Left renal cortex interstitium (tissue), 4 donors: ENCODE results near the gene RYR3. TPM values are rescaled to one million over a fixed set of nuclear protein-coding genes. Genes with fewer than 3 reads are reported as not detected.

Experiments
- DNase-seq, 4 donors: peaks; one replicate each; pipeline ENCODE4 v3.0.0-alpha.2; 2013; ENCODE audit warnings: low read depth in 4 of 4, low spot score in 2 of 4, missing footprints in 1 of 4
- polyA plus RNA-seq, 4 donors: library from polyadenylated mRNA; unstranded; fragments of 120-200 nt; gene quantifications; one replicate each; pipeline ENCODE4 v1.2.1, GENCODE V29; 2013; ENCODE audit not compliant: insufficient read length in 4 of 4

RYR3 gene
- polyA plus RNA-seq, 4 donors: 2.5 to 16.7 (median 10.1) TPM

DNA sequence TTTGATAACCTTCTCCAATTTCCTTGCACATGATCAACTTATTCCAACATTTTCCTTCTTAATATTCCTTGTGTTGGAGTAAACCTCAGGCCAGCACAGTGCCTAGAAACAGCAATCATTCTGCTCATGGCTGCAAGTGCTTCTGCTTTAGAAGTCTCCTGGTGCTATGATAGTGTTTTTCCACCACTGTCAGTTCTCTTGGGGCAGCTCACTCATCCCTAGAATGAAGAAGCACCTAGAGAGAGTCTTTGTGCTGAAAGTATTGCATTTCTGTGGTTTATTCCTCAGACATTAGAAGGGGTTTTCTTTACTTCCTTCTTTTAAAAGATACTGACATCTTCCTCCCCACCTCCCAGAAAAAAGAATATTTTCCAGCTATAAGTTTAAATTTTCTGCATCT lies 183.5 kb downstream of the RYR3 start:
- no peak for DNase-seq

DNA sequence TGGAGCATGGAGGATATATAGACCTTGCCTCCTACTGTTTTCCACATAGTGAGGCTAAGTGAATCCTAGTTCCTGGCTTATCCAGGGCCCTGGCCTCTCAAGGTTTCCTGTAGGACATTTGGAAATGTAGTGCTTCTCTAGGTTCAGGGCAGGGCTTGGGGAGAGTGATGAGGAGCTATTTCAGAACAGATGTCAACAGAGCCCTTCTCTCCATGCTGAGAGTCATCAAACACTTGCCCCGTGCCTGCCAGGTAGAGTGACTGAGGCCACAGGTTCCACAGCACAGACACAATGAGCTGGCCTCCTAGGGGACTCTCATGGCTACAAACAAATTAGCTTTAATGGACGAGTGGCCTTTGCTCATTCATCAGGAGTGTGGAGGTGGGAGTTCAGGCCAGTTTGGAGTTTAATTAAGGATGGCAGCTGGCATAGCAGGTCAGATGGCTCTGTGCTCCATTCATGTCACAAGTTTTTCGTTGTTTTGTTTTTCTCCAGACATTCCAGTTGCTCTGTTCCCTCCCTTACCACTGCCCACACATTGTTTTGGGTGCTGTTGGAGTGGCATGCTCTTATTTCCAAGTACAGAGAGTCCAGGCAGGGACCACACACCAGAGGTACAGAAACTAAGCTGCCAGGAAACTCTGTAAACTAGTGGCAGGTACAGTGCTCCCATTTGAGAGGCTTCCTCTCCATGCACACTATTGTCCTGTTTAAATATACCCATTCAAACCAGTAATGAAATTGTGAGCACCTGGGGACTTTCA lies 189.8 kb downstream of the RYR3 start:
- DNase-seq: peak in 1 of 4 donors; percentile 19

DNA sequence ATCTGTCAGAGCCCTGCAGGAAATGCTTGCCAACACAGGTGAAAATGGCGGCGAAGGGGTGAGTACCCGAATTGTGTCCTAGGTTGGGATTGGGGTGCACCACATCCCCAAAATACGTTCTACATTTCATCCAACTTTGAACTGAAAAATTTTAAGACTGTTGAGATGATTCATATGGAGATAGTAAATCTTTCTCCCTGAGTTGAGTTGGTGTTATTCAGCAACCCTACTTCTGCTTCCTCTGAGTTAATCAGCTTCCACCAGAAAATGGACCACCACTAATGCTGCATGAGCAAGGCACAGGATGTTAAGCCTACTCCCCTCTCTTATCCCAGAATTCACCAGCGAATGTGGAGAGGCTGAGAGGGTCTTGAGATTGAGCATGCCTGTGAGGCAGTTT lies 192.9 kb downstream of the RYR3 start:
- no peak for DNase-seq

GRCh38 chr15:33506781-33507296 lies 196.1 kb downstream of the RYR3 start:
- no peak for DNase-seq

- no peak for DNase-seq
Measured at GRCh38 chr15:33508703-33509102, 197.9 kb downstream of the RYR3 start.

- DNase-seq: no peak
Measured at GRCh38 chr15:33515121-33515520, 204.4 kb downstream of the RYR3 start.

DNA sequence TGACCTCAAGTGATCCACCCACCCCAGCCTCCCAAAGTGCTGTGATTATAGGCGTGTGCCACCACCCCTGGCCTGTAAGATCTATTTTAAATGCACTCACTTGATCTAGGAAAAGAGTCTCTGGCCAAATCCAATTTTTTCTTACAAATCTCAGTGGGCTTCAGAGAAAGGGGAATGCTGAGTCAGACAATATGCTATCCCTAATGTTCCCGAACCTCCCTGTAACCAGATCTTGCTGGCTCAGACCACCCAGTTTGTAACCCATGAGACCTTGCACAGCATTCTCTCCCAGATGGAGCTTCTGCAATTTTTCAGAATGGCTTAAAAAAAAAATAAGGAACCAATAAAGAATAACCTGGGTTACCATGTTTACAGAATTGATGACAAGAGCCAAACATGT lies 205.8 kb downstream of the RYR3 start:
- DNase-seq: no peak

- no peak for DNase-seq
Measured at GRCh38 chr15:33517944-33518343, 207.2 kb downstream of the RYR3 start.

GRCh38 chr15:33518421-33518820 lies 207.7 kb downstream of the RYR3 start:
- DNase-seq: no peak

DNA sequence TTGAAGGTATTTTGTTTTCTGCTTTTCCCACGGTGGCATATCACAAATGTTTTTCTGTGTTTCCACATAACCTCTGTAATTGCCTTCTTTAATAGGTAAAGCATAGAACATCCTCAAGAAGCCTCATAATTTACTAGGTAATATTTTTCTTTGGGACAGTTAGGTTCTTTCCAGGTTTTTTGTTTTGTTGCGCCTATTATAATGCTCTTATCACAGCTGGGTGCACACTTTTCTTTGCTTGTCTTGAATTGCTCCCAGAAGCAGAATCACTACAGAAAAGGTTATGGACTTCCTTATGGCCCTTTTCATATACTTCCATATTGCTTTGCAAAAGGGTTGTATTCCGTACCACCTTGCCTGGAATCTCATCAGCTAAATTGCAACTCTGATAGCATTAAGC lies 213.5 kb downstream of the RYR3 start:
- no peak for DNase-seq

DNA sequence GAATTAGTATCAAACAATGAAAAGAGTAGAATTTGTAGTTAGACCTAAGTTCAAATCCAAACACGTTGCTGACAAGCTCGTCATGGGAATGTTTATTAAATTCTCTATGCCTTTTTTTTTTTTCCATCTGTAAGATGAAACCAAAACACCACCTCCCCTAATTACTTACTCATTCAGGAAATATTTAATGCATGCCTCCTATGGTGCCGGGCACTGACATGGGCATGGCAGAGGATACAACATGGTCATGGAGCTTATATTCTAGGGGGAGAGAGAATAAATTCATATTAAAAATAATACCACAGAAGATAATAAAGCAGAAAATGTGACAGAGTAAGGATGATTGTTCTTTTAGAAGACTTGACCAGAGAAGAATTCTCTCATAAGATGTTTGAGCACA lies 215.8 kb downstream of the RYR3 start:
- DNase-seq: no peak

GRCh38 chr15:33533197-33533596 lies 222.4 kb downstream of the RYR3 start:
- no peak for DNase-seq

- no peak for DNase-seq
Measured at GRCh38 chr15:33534642-33535041, 223.9 kb downstream of the RYR3 start.

- no peak for DNase-seq
Measured at GRCh38 chr15:33535135-33535534, 224.4 kb downstream of the RYR3 start.

DNA sequence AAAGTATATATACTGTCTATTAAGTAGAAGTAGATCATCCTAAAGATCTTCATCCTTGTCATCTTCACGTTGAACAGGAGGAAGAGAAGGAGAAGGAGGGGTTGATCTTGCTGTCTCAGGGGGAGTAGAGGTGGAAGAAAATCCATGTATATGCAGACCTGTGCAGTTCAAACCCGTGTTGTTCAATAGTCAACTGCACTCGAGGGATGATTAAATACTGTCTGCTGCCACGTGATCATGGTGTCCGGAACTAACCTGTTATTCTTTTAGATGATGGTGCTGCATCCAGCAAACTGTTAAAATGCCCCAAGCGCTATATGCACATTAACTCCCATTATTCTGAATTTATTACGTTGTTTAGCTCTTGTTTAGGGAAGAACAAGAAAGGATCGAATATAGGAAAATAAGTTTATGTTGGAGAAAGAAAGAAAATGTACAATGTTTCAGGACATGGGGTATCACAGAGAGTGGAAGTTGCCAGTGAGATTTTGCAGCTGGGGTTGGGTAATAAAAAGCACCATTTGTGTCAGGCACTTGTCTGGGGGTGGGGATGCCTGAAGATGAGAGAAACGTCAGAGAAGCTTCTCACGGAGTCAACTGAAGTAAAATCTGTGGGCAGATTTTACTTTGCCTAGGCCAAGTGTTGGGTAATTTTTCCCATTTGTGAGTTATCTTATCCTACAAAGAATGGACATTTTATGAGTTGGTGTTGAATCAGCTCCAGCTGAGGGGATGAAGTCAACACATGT lies 229.2 kb downstream of the RYR3 start:
- no peak for DNase-seq

GRCh38 chr15:33543957-33544356 lies 233.2 kb downstream of the RYR3 start:
- no peak for DNase-seq

GRCh38 chr15:33545866-33546265 lies 235.1 kb downstream of the RYR3 start:
- DNase-seq: no peak

GRCh38 chr15:33547876-33548275 lies 237.1 kb downstream of the RYR3 start:
- DNase-seq: peak; percentile 19 to 46 (median 36)

DNA sequence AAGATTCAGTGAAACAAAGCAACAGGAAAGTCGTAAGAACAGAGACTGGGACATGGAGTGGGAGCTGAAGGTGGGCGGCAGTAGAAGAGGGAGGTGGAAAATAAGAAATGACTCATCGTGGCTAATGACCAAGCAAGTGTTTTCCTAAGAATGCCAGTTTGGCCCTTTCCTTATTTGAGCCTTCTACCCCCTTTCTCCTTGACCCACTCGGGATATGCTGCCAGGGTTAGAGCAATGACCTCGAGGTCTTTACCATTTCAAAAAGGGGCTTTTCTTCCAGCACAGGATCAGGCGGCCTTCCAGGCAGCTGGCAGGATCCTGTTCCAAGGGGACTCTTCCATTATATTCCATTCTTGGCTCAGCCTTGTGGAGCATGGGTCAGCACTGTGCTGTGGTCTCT lies 241.1 kb downstream of the RYR3 start:
- no peak for DNase-seq

GRCh38 chr15:33553157-33553556 lies 242.4 kb downstream of the RYR3 start:
- DNase-seq: no peak

- DNase-seq: no peak
Measured at GRCh38 chr15:33559207-33559890, 248.6 kb downstream of the RYR3 start.
